WERI-Rb-1 (cell line): Measurements from ENCODE around the gene HORMAD2.
"Not testable (repeated sequence)": the region's sequence is repeated elsewhere in the genome, so short reads cannot be mapped to it uniquely, and the experiment has no call there.

Source experiments
- DNase-seq: peaks from one replicate; pipeline ENCODE4 v3.0.0-alpha.2; 2020
- H3K27ac ChIP-seq: fragments of 250-450 bp; sonication (Bioruptor Pico); 2 replicates; pipeline ENCODE4 v1.5.1; 2020; ENCODE audit warnings: mild to moderate bottlenecking, moderate library complexity
- H3K27me3 ChIP-seq: fragments of 250-450 bp; sonication (Bioruptor Pico); 2 replicates; pipeline ENCODE4 v1.5.1; 2021; ENCODE audit warnings: mild to moderate bottlenecking, low read depth, moderate library complexity; ENCODE audit not compliant: insufficient read depth, severe bottlenecking
- H3K36me3 ChIP-seq: fragments of 250-450 bp; sonication (Bioruptor Pico); 2 replicates; pipeline ENCODE4 v1.5.1; 2020; ENCODE audit warnings: mild to moderate bottlenecking, moderate library complexity
- H3K4me3 ChIP-seq: 2 replicates; pipeline ENCODE4 v1.5.1; 2011; ENCODE audit warnings: low read depth, mild to moderate bottlenecking, control low read depth, low read length
- H3K9me3 ChIP-seq: fragments of 250-450 bp; sonication (Bioruptor Pico); 2 replicates; pipeline ENCODE4 v1.5.1; 2021; ENCODE audit warnings: mild to moderate bottlenecking, moderate library complexity; ENCODE audit not compliant: severe bottlenecking
- CTCF ChIP-seq: IDR thresholded peaks from 2 replicates; pipeline ENCODE4 v1.5.1; 2011; ENCODE audit warnings: low read depth, mild to moderate bottlenecking, control low read depth, inconsistent platforms, low read length

The HORMAD2 gene

GRCh38 chr22:30088468-30088867 is 8.2 kb downstream of the HORMAD2 start:
- no peak for DNase-seq
- Histone ChIP-seq H3K27me3 (no peaks in the 10 kb centered on the region), H3K4me3 (no peak overlapping the region), H3K9me3 (no peaks in the 10 kb centered on the region), H3K36me3 (no peaks in the 10 kb centered on the region), H3K27ac (no peak overlapping the region)
- TF ChIP-seq CTCF: no peak

GRCh38 chr22:30089655-30089974 is 9.4 kb downstream of the HORMAD2 start:
- DNase-seq: no peak
- H3K27ac ChIP-seq: no peak overlapping the region
- no peaks in the 10 kb centered on the region for H3K36me3 ChIP-seq
- H3K9me3 ChIP-seq: peaks cover 2% of the 10 kb centered on the region
- no peaks in the 10 kb centered on the region for H3K27me3 ChIP-seq
- TF ChIP-seq CTCF: no peak
- no peak overlapping the region for H3K4me3 ChIP-seq

GRCh38 chr22:30092686-30093085 is 12.4 kb downstream of the HORMAD2 start:
- H3K27me3 ChIP-seq: no peaks in the 10 kb centered on the region
- no peak for DNase-seq
- no peak for TF ChIP-seq CTCF
- no peak overlapping the region for H3K4me3 ChIP-seq
- no peaks in the 10 kb centered on the region for H3K36me3 ChIP-seq
- H3K27ac ChIP-seq: no peak overlapping the region
- H3K9me3 ChIP-seq: peaks cover 2% of the 10 kb centered on the region

GRCh38 chr22:30094804-30095203 is 14.5 kb downstream of the HORMAD2 start:
- H3K27ac ChIP-seq: no peak overlapping the region
- no peaks in the 10 kb centered on the region for H3K36me3 ChIP-seq
- H3K9me3 ChIP-seq: peaks cover 2% of the 10 kb centered on the region
- no peak for DNase-seq
- no peak for TF ChIP-seq CTCF
- no peak overlapping the region for H3K4me3 ChIP-seq
- H3K27me3 ChIP-seq: no peaks in the 10 kb centered on the region

- H3K27ac ChIP-seq: no peak overlapping the region
- no peaks in the 10 kb centered on the region for H3K27me3 ChIP-seq
- H3K4me3 ChIP-seq: no peak overlapping the region
- no peaks in the 10 kb centered on the region for H3K36me3 ChIP-seq
- no peak for DNase-seq
- TF ChIP-seq CTCF: no peak
- peaks cover 2% of the 10 kb centered on the region for H3K9me3 ChIP-seq
Observed at GRCh38 chr22:30097861-30098260, 17.6 kb downstream of the HORMAD2 start.

GRCh38 chr22:30100770-30101169 is 20.5 kb downstream of the HORMAD2 start:
- not testable (repeated sequence) for H3K36me3 ChIP-seq, DNase-seq, H3K9me3 ChIP-seq, H3K4me3 ChIP-seq, H3K27me3 ChIP-seq, H3K27ac ChIP-seq
